GM12801 (cell line): ENCODE measurements around the gene DOCK4.

ENCODE experiments used
- CTCF ChIP-seq: IDR thresholded peaks from one replicate; pipeline ENCODE4 v1.5.1; 2011; ENCODE audit warnings: control low read depth; ENCODE audit not compliant: insufficient read length; ENCODE audit errors: extremely low read depth

The DOCK4 gene

GRCh38 chr7:111919164-111919563, 287.0 kb downstream of the DOCK4 start:
- TF ChIP-seq CTCF = no peak

GRCh38 chr7:111918461-111918860, 287.7 kb downstream of the DOCK4 start:
- TF ChIP-seq CTCF = no peak

- no peak for TF ChIP-seq CTCF
Measured at GRCh38 chr7:111914291-111914690, 291.9 kb downstream of the DOCK4 start.

GRCh38 chr7:111911166-111911961, 294.8 kb downstream of the DOCK4 start:
- TF ChIP-seq CTCF = no peak

- TF ChIP-seq CTCF = no peak
Measured at GRCh38 chr7:111910656-111911055, 295.5 kb downstream of the DOCK4 start.

- TF ChIP-seq CTCF = no peak
Measured at GRCh38 chr7:111903797-111904196, 302.4 kb downstream of the DOCK4 start.

GRCh38 chr7:111903016-111903415, 303.2 kb downstream of the DOCK4 start:
- no peak for TF ChIP-seq CTCF

GRCh38 chr7:111900283-111900682, 305.9 kb downstream of the DOCK4 start:
- no peak for TF ChIP-seq CTCF
